LNCaP clone FGC (cell line): ENCODE data around the gene EGR1.

ENCODE experiments used
- DNase-seq: peaks from one replicate; pipeline ENCODE4 v3.0.0-alpha.2; 2011; ENCODE audit warnings: low read depth
- H3K4me3 ChIP-seq: 2 replicates; pipeline ENCODE4 v1.5.1; 2011; ENCODE audit warnings: mild to moderate bottlenecking, low read depth, low read length, control low read depth
- CTCF ChIP-seq: IDR thresholded peaks from 2 replicates; pipeline ENCODE4 v1.5.1; 2012; ENCODE audit warnings: mild to moderate bottlenecking; ENCODE audit not compliant: control insufficient read depth, insufficient read depth; ENCODE audit errors: extremely low read depth

EGR1 gene

GRCh38 chr5:138466900-138467710, 1.8 kb downstream of the EGR1 start:
- no peak for DNase-seq

GRCh38 chr5:138467711-138468132, 2.4 kb downstream of the EGR1 start:
- no peak overlapping the region for H3K4me3 ChIP-seq
- no peak for TF ChIP-seq CTCF

More at GRCh38 chr5:138466900-138467710, 1.8 kb downstream of the EGR1 start:
- H3K4me3 ChIP-seq = no peak overlapping the region
- no peak for TF ChIP-seq CTCF

GRCh38 chr5:138468133-138468965, 3.1 kb downstream of the EGR1 start:
- no peak for DNase-seq
- TF ChIP-seq CTCF = no peak
- H3K4me3 ChIP-seq = no peak overlapping the region

More at GRCh38 chr5:138467711-138468132, 2.4 kb downstream of the EGR1 start:
- no peak for DNase-seq

- H3K4me3 ChIP-seq = no peak overlapping the region
- no peak for TF ChIP-seq CTCF
- no peak for DNase-seq
Measured at GRCh38 chr5:138468966-138469539, 3.8 kb downstream of the EGR1 start.

GRCh38 chr5:138469540-138470321, 4.5 kb downstream of the EGR1 start:
- DNase-seq = no peak

More at GRCh38 chr5:138469540-138470321, 4.5 kb downstream of the EGR1 start:
- TF ChIP-seq CTCF = no peak
- no peak overlapping the region for H3K4me3 ChIP-seq
